GM06990 (cell line): ENCODE results near the gene LMAN1L.
A peak's percentile ranks its signal among the peaks of the same experiment; 100 is the strongest.

ENCODE experiments used
- DNase-seq: peaks from one replicate; pipeline ENCODE4 v3.0.0-alpha.2; 2011; ENCODE audit not compliant: insufficient read length; ENCODE audit errors: extremely low read depth
- H3K27me3 ChIP-seq: replicated peaks from 2 replicates; pipeline ENCODE4 v1.6.0; 2011; ENCODE audit warnings: low read length; ENCODE audit not compliant: control insufficient read depth, insufficient read depth
- H3K36me3 ChIP-seq: 2 replicates; pipeline ENCODE4 v1.5.1; 2011; ENCODE audit warnings: low read length; ENCODE audit not compliant: control insufficient read depth, insufficient read depth
- H3K4me3 ChIP-seq: replicated peaks from 2 replicates; pipeline ENCODE4 v1.5.1; 2011; ENCODE audit warnings: low read depth, mild to moderate bottlenecking, control low read depth, low read length
- TF ChIP-seq, protein P1 (sequence below): IDR thresholded peaks from 2 replicates; pipeline ENCODE4 v1.5.1; 2011; ENCODE audit warnings: low read length, control low read depth, mild to moderate bottlenecking, inconsistent platforms; ENCODE audit not compliant: insufficient read depth, poor library complexity, severe bottlenecking

LMAN1L gene

DNA sequence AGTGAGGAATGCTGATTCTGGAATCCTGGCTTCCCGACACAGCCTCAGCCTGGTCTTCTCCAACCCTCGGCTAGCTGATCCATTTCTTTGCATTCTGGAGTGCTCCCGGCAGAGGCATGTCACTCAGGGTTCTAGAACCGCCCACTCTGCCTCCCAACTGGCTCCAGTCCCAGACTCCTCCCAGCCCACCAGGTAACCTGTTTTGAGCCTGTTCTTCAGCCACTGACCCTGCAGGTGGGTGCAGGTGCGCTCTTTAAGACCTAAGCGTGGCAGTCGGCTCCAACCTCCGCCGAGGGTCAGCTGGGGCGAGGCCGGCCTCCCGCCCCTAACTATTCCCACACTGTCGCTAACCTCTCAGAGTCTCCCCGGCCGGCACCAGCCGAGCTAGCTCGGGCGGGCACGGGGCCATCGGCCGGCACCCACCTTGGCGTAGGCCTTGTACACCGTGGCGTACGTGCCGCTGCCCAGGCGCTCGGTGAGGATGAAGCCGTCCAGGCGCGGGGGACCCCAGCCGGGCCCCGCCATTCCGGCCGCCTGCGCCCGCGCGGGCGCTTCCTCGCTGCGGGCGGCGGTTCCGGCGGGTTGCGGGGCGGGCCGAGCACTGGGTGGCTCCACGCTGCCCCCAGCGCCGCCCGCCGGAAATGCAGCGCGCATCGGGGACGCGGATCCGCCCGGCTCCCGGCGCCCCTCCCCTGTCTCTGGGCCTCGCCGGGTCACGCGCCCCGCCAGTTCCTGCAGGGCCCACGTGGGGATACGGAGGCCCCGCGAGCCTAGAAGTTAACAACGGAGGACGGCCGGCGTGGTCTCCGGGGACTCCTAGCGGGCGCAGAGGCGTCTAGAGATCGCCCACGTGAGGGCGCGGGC is 30.2 kb downstream of the LMAN1L start, which contains the start of gene ULK3:
Gene ULK3 (minus strand): TSS at position 576 of the 864 bp plus-strand sequence. CDS start 51 bp downstream, at position 525.
- H3K4me3 ChIP-seq = peak within 1 kb of the TSS; percentile 64
- DNase-seq = peak; percentile 91
- TF ChIP-seq, protein P1, sequence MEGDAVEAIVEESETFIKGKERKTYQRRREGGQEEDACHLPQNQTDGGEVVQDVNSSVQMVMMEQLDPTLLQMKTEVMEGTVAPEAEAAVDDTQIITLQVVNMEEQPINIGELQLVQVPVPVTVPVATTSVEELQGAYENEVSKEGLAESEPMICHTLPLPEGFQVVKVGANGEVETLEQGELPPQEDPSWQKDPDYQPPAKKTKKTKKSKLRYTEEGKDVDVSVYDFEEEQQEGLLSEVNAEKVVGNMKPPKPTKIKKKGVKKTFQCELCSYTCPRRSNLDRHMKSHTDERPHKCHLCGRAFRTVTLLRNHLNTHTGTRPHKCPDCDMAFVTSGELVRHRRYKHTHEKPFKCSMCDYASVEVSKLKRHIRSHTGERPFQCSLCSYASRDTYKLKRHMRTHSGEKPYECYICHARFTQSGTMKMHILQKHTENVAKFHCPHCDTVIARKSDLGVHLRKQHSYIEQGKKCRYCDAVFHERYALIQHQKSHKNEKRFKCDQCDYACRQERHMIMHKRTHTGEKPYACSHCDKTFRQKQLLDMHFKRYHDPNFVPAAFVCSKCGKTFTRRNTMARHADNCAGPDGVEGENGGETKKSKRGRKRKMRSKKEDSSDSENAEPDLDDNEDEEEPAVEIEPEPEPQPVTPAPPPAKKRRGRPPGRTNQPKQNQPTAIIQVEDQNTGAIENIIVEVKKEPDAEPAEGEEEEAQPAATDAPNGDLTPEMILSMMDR = peak; percentile 52
- peaks cover 29% of the 10 kb centered on the region for H3K36me3 ChIP-seq
- no peaks in the 10 kb centered on the region for H3K27me3 ChIP-seq

DNA sequence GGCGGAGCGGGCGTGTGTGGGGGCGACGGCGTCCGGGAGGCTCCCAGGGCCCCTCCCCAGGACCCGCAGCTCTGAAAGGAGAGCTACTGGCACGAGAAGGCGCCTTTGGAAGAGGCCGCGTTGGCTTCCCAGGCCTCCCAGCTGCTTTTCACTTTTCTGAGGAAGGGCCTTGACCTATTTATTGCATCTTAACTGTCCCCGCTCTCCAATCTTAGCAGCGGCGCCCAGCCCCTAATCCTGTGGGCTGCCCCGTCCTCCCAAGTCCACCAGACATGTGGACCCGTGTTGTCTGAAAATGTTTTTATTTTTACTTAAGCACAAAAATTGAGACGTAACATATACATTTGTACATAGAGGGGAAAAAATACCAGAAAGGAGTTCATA is 30.8 kb downstream of the LMAN1L start:
- Histone ChIP-seq H3K36me3 (peaks cover 32% of the 10 kb centered on the region), H3K27me3 (no peaks in the 10 kb centered on the region), H3K4me3 (peak overlapping the region; percentile 55)
- TF ChIP-seq, protein P1 = no peak
- DNase-seq = no peak

DNA sequence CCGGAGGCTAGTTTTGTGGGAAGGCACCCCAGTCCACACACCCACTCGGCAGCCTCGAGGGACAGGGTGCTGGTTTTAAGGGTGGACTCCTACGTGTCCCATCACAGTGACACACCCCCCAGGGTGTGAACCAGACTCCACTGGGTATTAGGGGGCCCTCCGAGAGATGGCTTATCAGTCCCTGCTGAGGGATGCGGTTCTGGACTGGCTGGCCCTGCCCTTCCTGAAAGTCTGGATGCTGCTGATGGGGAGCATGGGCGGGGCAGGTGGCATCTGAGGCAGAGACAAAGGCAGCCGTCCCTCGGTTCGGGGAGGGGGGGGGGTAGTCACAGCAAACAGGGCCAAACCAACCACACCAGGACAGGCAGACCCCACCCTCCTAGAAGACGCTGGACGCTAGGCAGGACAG is 31.3 kb downstream of the LMAN1L start:
- TF ChIP-seq, protein P1 = no peak
- DNase-seq = no peak
- H3K4me3 ChIP-seq = no peak overlapping the region; the same call in 1 of the 2 replicates
- peaks cover 35% of the 10 kb centered on the region for H3K36me3 ChIP-seq
- no peaks in the 10 kb centered on the region for H3K27me3 ChIP-seq

DNA sequence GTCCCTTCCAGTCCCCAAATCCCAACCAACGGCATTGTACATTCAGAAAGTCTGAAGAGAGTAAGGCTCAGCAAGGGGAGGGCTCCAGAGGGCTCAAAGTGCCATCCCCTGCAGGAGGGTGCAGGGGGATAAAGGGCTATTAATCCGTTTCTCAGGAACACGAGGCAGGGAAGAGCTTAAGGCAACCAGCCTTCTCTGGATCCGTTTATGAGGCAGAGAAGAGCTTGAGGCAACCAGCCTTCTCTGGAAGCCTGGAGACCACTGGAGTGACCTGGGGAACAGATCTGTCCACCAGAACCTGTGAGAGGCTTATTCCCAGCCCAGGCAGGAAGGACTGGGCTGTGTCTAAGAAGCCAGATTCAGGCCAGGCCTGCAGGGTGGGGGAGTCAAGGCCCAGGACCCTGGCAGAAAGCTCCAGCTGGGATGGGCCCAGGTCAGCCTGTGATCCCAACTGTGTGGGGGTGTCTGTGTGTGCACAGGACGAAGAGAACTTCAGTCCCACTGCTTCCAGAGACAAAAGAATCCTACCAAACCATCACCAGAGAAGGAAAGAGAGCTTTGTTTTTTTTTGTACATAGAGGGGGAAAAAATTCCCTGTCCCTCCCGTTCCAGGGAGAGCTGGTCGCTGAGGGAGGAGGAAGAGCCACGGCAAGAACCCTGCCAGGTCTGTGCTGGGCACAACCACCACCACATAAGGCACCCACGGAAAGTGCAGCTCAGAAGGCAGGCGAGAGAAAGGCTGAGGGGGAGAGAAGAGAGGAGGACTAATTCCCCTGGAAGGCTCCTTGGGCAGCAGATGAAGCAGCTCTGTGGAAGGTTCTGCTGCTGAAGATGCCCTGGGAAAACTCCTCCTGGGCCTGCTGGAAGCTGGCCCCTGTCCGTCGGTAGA is 31.9 kb downstream of the LMAN1L start:
- Histone ChIP-seq H3K27me3 (no peaks in the 10 kb centered on the region), H3K36me3 (peaks cover 33% of the 10 kb centered on the region), H3K4me3 (no peak overlapping the region)
- no peak for DNase-seq
- TF ChIP-seq, protein P1 = no peak

DNA sequence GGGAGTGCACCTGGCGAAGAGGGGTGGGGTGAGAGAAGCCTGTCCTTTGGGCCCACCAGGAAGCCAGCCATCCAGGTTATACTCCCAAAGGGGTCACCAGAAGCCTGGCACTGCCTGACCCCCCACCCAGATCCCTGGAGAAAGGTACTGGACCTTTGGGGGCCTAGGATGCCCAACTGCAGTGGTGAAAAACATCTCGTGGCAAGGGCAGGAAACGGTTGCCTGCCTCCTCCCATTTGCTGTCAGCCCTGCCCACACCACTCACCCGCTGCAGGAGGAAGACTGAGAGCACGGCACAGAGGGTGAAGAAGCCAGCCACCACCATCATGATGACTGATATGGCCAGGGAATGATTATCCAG is 32.6 kb downstream of the LMAN1L start:
- no peak overlapping the region for H3K4me3 ChIP-seq
- H3K27me3 ChIP-seq = no peaks in the 10 kb centered on the region
- TF ChIP-seq, protein P1 = no peak
- peaks cover 34% of the 10 kb centered on the region for H3K36me3 ChIP-seq
- DNase-seq = no peak
